GM08714 (cell line): Measurements from ENCODE around the gene KLHL21.
A peak's percentile ranks its signal among the peaks of the same experiment; 100 is the strongest.
"Not testable (repeated sequence)": the region's sequence is repeated elsewhere in the genome, so short reads cannot be mapped to it uniquely, and the experiment has no call there.

Experiments
- H3K4me3 ChIP-seq: fragments of 200-500 bp; sonication (Bioruptor generic); 2 replicates; pipeline ENCODE4 v1.5.1; 2014; ENCODE audit warnings: mild to moderate bottlenecking, low read length, inconsistent platforms
- ZNF274 ChIP-seq: IDR thresholded peaks from 2 replicates; pipeline ENCODE4 v1.6.1; 2012; ENCODE audit warnings: mild to moderate bottlenecking, low read depth, low read length

Gene KLHL21, protein sequence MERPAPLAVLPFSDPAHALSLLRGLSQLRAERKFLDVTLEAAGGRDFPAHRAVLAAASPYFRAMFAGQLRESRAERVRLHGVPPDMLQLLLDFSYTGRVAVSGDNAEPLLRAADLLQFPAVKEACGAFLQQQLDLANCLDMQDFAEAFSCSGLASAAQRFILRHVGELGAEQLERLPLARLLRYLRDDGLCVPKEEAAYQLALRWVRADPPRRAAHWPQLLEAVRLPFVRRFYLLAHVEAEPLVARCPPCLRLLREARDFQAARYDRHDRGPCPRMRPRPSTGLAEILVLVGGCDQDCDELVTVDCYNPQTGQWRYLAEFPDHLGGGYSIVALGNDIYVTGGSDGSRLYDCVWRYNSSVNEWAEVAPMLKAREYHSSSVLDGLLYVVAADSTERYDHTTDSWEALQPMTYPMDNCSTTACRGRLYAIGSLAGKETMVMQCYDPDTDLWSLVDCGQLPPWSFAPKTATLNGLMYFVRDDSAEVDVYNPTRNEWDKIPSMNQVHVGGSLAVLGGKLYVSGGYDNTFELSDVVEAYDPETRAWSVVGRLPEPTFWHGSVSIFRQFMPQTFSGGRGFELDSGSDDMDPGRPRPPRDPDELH

DNA sequence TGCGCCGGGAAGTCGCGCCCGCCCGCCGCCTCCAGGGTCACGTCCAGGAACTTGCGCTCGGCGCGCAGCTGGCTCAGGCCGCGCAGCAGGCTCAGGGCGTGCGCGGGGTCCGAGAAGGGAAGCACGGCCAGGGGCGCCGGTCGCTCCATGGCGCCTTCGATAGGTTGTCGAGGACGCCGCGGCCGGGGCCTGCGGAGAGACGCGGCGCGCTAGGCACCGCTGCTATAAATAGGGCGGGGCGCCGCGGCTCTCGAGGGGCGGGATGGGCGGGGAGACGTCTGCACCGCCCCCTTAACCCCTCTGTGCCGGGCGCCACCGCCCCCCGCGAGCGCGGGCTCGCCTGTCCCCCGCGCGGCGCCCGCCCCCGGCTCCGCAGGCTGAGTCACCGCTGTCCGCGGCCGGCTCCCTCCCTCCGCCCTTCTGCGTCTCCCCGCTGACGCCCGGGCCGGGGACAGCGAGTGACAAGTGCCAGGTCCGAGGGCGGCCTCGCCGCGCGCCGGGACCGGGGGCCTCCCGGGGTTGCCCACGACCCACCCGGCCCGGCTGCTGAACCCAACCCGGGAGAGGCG, at the start of gene KLHL21:
TSS of gene KLHL21 (minus strand) at position 201 of the 569 bp plus-strand sequence. CDS start at position 149, 52 bp downstream.
- peak within 1 kb of the TSS; percentile 71 for H3K4me3 ChIP-seq
- TF ChIP-seq ZNF274 = no peak

DNA sequence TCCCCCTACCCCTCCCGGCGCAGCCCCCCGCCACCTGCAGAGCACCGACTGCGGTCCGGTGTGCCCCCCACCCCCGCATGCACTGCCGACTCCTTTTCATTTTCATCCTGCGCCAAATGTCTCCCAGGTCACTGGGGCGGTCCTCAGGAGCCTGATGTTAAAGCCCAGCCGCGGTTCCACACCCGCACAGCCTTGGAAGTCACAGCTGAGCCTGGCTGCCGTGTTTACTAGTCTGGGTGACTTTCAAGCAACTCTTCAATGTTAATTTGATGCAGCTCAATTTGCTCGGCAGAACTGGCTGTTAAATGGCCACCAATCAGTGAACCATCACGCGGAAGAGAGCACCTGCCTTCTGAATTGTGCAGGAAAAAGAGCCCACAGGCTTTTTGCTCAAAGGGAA, 49.2 kb upstream of the KLHL21 start:
- TF ChIP-seq ZNF274 = no peak
- no peak overlapping the region for H3K4me3 ChIP-seq

DNA sequence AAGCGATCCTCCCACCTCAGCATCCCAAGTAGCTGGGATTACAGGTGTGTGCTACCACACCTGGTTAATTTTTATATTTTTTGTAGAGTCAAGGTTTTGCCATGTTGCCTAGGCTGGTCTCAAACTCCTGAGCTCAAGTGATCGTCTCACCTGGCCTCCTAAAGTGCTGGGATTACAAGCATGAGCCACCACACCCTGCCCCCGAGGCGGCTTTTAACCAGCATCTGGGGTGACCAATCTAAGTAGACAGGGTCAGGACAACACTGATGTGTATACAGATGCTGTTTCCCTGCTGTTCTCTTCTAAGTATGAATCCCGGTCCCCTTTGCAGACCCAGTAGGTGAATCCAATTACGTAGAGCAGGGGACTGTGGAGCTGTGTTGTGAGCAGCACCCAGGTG, 45.9 kb upstream of the KLHL21 start:
- H3K4me3 ChIP-seq = no peak overlapping the region
- no peak for TF ChIP-seq ZNF274

DNA sequence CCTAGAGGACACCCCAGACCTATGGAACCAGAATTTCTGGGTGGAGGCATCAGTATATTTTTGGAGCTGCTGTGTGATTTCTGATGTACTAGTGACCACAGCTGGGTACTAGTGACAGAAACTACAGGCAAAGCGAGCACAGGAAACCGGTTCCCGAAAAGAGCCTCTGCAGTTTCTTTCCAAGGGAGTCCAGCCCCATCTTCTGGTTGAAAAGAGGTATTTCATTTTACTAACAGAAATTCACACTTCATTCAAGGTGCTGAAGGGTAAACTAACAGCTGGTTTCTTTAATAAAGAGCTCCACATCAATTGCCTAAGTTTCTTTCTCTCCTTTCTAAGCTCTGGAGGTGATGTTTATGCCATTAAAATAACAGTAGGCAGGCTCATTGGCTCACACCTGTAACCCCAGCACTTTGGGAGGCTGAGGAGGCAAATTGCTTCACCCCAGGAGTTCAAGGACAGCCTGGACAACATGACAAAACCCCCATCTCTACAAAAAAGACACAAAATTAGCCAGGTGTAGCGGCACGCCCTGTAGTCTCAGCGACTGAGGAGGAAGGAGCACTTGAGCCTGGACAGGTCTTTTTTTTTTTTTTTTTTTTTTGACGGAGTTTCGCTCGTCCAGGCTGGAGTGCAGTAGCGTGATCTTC, 44.0 kb upstream of the KLHL21 start:
- TF ChIP-seq ZNF274 = no peak
- H3K4me3 ChIP-seq = no peak overlapping the region

DNA sequence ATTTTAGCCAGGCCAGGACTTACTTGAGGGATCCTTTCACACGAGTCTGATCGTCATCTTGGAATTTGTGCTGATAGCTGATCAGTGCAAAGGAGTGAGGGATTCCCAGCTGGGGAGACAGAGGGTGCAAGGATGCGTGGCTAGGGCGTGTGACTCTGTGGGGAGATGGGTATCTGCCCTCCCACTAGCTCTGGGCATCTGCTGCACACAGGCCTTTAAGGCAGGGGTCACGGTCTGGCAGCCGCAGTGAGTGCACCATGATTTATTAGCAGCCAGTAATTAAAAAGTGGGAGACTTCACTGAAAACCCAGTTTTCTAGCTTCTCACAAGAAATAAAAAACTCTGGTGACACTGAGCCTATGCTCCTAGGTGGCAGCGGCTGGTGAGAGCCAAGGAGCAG, 42.3 kb upstream of the KLHL21 start:
- H3K4me3 ChIP-seq = no peak overlapping the region
- TF ChIP-seq ZNF274 = no peak

DNA sequence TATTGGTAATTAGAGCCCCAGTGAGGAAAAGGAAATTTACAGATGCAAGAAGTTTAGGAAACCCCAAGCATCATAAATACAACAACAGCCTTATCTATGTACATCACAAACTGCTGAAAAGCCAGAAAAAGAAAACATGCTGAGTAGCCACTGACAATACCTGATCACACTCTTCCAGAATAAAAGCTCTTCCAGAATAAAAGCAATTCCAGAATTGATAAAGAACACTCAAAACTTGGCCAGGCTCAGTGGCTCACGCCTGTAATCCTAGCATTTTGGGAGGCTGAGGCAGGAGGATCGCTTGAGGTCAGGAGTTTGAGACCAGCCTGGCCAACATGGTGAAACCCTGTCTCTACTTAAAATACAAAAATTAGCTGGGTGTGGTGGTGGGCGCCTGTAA, 38.2 kb upstream of the KLHL21 start:
- H3K4me3 ChIP-seq = not testable (repeated sequence)

DNA sequence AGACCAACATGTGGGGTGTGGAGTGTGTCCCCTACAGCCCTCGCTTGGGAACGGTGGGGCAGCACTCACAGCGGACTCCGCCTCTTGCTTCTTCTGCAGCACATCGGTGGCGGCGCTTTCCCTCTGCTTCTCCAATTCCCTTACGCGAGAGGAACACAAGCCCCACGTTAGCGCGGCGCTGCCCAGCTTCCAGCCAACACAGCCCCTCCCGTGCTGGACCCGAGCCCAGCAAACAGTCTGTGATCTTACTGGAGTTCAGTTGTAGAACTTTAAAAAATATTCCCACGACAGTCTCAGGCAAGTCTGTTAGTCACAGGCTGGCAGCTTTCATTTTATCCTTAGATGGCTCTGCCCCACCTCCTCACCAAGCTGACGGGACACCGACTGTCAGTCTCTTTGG, 35.6 kb upstream of the KLHL21 start:
- TF ChIP-seq ZNF274 = no peak
- H3K4me3 ChIP-seq = no peak overlapping the region

DNA sequence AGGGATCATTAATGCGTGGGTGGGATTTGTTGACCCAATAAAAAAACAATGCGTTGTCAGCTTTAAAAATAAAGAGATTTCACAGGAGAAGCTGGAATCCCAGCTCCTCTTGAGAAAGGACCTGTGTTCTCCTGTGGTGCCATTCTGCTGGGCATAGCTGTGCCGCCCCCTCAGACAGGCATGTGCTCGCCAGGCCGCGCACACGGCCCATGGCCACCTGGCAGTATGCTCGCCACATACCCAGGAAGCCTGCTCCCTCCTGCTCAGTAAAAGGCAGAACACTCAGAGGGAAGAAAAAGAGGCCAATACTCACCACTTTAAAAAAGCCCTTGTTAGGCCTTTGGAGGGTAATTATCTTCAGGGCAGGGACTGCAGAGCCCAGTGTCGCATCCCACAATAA, 35.1 kb upstream of the KLHL21 start:
- no peak for TF ChIP-seq ZNF274
- no peak overlapping the region for H3K4me3 ChIP-seq

DNA sequence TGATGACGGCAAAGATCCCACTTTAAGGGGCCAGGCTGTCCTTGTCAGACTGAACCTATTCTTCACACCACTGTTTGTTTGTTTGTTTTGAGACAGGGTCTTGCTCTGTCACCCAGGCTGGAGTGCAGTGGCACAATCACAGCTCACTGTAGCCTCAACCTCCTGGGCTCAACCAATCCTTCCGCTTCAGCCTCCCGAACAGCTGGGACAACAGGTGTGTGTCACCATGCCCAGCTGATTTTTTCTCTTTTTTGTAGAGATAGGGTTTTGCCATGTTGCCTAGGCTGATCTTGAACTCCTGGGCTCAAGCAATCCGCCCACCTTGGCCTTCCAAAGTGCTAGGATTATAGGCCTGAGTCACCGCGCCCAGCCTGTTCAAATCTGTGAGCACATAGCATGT, 34.1 kb upstream of the KLHL21 start:
- H3K4me3 ChIP-seq = not testable (repeated sequence)

DNA sequence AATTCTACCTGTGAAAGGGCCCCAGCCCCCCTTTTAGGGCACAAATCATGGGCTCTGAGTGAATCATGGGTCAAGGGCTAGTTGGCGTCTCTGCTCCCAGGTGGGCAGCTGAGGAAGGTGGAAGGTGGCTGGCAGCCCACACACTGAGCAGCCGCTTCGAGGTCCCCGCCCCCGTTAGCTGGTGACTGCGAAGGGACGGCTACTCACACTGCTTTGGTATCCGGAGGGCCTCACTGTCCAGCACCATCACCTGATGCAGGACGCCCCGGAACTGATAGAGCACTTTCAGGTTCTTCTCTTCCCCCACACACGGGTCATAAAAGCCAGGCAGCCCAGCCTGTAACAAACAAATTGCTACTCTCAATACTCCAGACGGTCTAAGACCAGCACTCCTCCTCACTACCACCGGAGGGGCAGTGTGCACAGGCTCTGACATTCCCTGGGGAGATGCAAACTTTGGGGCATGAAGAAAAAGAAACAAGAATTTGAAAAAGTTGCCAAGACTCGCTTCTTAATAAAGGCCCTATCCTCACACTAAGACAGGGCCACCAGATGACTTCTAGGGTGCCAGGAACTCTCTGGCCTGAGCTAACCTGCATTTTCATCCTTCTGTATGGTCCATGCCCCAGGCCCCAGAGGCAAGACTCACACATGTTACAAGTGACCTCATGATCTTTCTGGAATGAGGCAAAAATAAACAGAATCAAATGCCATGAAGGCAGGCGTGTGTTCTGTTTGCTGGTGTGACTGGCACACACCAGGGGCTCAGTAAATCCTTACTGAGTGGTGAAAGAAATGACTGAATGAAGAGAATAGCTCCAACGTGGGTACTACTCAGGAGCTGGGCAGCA, 33.5 kb upstream of the KLHL21 start:
- no peak for TF ChIP-seq ZNF274

DNA sequence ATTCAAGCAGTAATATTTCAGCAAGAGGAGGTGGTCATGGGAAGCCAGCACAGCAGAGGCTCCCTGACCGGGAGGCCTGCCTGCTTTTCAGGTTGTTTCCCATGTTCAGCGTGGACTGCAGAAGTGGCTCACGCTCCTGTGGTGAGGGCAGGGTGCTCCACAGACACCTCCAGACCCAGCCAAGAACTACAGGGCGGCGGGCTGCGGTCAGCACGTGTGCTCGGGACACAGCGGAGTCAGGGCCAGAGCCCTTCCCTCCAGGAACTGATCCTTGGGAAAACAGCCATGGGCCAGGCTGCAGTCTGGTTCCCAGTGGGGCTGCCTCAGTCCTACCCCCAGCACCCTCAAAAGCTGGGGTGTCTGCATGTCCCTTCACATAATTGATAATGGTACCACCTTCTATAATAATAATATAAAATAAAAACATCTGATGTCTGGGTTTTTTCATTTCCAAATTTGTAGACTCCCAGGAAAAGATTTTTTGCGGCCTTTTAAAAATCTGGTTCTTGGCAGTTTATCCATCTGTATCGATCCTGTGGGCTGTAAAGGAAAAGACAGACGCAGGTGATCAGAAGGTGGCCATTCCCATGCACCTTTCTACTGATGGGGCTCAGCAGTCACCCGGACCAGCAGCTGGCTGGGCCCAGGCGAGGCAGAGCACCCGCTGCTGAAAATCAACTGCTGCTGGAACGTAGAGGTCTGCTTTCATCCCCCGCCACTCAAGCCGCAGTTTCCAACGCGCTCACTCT, 32.7 kb upstream of the KLHL21 start:
- no peak overlapping the region for H3K4me3 ChIP-seq
- TF ChIP-seq ZNF274 = no peak

More for the DNA sequence above, 33.5 kb upstream of the KLHL21 start:
- no peak overlapping the region for H3K4me3 ChIP-seq

DNA sequence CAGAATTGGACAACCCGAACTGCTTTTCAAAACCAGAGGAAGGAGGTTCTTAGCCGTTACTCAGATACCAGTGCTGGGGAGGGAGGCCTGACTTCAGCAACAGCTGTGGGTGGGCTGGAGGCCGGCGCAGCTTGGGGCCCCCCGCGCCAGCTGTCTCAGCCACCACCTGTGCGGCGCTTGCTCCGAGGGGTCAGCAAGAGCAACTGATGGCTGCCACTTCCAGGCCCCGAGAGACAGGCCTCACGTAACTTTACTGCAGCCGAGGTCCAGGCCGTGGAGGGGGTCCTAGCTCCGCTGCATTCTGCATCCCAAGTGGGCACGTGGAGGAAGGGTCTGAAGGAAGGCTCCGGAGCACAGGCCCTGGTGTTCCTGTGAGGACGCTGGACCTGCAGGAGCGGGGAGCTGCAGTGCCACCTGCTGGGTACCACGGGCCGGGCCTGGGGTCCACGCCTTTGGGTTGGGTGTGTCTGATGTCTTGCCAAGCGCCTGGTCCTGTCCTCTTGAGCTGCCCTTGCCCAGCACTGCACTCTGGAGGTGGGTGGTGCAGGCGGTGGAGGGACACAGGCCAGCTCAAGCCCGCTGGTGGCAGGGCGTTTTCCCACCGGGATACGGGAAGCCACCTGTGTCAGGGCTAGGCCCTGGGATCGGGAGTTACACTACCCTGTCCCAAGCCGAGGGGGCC, 31.8 kb upstream of the KLHL21 start:
- no peak overlapping the region for H3K4me3 ChIP-seq
- TF ChIP-seq ZNF274 = no peak
